GM13977 (cell line): ENCODE data around the gene DAPK3.

Experiments
- DNase-seq: peaks from one replicate; pipeline ENCODE4 v3.0.0; 2012; ENCODE audit warnings: low spot score
- CTCF ChIP-seq: IDR thresholded peaks from 2 replicates; pipeline ENCODE4 v1.5.1; 2012; ENCODE audit warnings: mild to moderate bottlenecking, control low read depth; ENCODE audit not compliant: insufficient read depth; ENCODE audit errors: extremely low read depth, missing control alignments
- in situ Hi-C: fragments of 300-500 bp; cut with MboI; formaldehyde crosslinking; loops from one replicate; pipeline ENCODE4 v1.12.0; 2022; ENCODE audit warnings: low sequenced_read_pairs, low pct_unique_long_range_greater_than_20kb, mixed read lengths, inconsistent platforms; ENCODE audit not compliant: unreplicated experiment

The DAPK3 gene

DNA sequence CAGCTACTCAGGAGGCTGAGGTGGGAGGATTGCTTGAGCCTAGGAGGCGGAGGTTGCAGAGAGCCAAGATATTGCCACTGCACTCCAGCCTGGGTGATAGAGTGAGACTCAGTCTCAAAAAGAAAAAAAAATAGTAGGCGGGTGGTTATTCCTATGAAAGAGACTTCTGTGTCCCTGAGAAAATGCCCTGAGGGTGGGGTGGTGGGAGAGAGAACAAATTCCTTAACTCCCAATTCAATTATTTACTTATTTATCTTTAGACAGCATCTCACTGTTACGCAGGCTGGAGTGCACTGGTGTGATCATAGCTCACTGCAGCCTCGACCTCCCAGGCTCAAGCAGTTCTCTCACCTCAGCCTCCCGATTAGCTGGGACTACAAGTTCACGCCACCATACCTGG, 24.7 kb upstream of the DAPK3 start:
- DNase-seq, result no peak
- in situ Hi-C loops, result no loop called here

GRCh38 chr19:3990815-3991117, 19.9 kb upstream of the DAPK3 start:
- in situ Hi-C loops, result no loop called here
- TF ChIP-seq CTCF, result no peak
- no peak for DNase-seq

More for the DNA sequence above, 24.7 kb upstream of the DAPK3 start:
- TF ChIP-seq CTCF, result no peak

GRCh38 chr19:3987619-3988371, 16.9 kb upstream of the DAPK3 start:
- peak; percentile 85 for TF ChIP-seq CTCF
- in situ Hi-C loops, result no loop called here
- peak; percentile 87 for DNase-seq

DNA sequence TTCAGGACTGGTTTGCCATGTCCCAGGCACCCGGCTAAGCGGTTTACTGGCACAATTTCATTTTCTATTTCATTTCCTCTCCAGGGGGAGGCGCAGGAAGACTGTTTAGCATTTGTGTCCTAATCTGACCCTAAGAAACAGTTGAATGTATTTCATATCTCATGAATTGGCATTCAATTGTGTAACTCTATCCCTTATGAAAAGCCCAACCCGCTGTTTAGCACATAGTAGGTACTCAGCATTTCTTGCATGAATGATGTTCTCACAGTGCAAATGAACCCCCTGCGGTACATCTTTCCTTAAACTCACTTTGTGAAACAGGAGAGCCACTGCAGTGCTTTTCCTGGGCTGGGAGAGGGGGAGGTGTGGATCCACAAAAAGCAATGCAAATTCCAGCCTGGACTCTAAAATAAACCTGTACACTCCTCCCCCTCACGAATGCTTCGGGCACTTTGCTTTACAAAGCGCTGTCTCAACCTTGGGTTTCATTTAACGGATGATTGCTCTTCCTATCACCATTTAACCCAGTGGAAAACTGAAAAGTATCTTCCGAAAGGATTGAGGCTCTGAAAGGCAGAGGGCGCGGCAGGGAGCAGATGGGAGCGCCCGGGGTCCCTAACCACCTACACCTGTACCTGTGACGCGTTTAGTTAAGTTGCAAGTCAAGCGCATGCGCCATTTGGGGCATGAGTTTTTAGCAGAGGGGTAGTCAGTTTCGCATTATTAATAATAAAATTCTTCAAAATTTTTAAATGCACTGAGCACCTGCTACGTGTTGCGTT, 15.6 kb upstream of the DAPK3 start:
- DNase-seq, result peak; percentile 65
- peak; percentile 59 for TF ChIP-seq CTCF
- in situ Hi-C loops, result no loop called here

DNA sequence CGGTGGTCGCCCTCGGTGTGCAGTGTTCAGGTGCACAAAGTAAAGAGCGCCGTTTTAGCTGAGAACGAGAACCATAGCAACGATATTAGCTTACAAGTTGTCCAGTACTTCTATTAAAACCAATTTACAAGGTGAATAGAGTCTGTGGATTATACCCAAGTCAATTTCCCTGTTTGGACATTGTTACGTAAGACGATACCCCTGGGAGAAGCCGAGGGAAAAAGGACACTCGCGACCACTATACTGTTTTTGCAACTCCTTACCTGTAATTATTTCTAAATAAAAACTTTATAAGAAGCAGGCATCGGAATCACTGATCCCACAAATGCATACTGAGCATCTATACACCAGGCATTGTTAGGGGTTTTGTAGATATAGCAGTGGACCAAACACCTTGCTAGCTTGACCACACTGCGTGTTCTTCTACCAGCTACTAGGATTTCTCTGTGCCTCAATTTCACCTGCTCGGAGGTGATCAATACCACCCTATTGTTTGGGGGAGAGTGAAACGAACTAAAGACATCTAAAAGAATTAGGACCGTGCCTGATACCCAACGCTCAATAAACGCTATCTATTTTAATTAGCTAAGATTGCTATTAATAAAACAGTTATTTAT, 14.9 kb upstream of the DAPK3 start:
- in situ Hi-C loops, result no loop called here
- no peak for TF ChIP-seq CTCF
- DNase-seq, result no peak

GRCh38 chr19:3984908-3985642, 14.2 kb upstream of the DAPK3 start, which contains the start of gene EEF2:
EEF2 (minus strand) TSS chr19:3985463; CDS start chr19:3985380, 83 bp downstream.
- TF ChIP-seq CTCF, result no peak
- peak; percentile 97 for DNase-seq
- in situ Hi-C loops, result no loop called here
